ENCODE results near the gene FOXD1. TPM values are rescaled to one million over a fixed set of nuclear protein-coding genes. Genes with fewer than 3 reads are reported as not detected.

The FOXD1 gene
- total and polyA plus RNA-seq, 8 donors = 0.18 to 0.28 (median 0.19) TPM; not detected in 5

- intact Hi-C loops (cut with DNase I; ENCODE audit: low total_unique reads) = no loop called here
- no peak overlapping the region for H3K27ac ChIP-seq
Observed at GRCh38 chr5:73399775-73400174, 48.8 kb downstream of the FOXD1 start.

More at GRCh38 chr5:73399775-73400174, 48.8 kb downstream of the FOXD1 start:
- no peaks in the 10 kb centered on the region for H3K36me3 ChIP-seq
- H3K4me1 ChIP-seq = no peaks in the 10 kb centered on the region
- H3K27me3 ChIP-seq = peaks cover 0 to 22% (median 0%) of the 10 kb centered on the region in 3 donors
- no peaks in the 10 kb centered on the region for H3K9me3 ChIP-seq
- no peak overlapping the region for H3K4me3 ChIP-seq
- TF ChIP-seq POLR2A (IDR thresholded peaks at IDR 0.05) (no peak), EP300 (IDR thresholded peaks at IDR 0.05) (no peak), POLR2AphosphoS5 (IDR thresholded peaks at IDR 0.05) (no peak), CTCF (IDR thresholded peaks at IDR 0.05) (no peak)
- no peak for DNase-seq

Other genes starting within 250 kb of the FOXD1 start
- 100 to 1,000 TPM; 154 to 498 (median 339) TPM for gene BTF3, start 49.7 kb upstream of the FOXD1 start, total RNA-seq
- gene BTF3, start 49.7 kb upstream of the FOXD1 start, polyA plus RNA-seq = 1,000 to 10,000 TPM in 1 of 3 donors, 100 to 1,000 TPM in 2; 692 to 1,046 (median 765) TPM
- gene ANKRA2, start 116.9 kb upstream of the FOXD1 start, total RNA-seq = 100 to 1,000 TPM in 1 of 5 donors, 10 to 100 TPM in 2, 1 to 10 TPM in 2; 2.0 to 115 (median 36.7) TPM
- 10 to 100 TPM; 11.6 to 26.1 (median 21.8) TPM for gene ANKRA2, start 116.9 kb upstream of the FOXD1 start, polyA plus RNA-seq
- gene UTP15, start 117.0 kb upstream of the FOXD1 start, total RNA-seq = 100 to 1,000 TPM in 2 of 5 donors, 10 to 100 TPM in 2, under 1 TPM in 1; 0.87 to 168 (median 45.0) TPM
- gene UTP15, start 117.0 kb upstream of the FOXD1 start, polyA plus RNA-seq = 1 to 10 TPM; 3.2 to 4.7 (median 3.5) TPM
- 100 to 1,000 TPM in 3 of 5 donors, 10 to 100 TPM in 2; 25.8 to 156 (median 111) TPM for gene ARHGEF28, start 177.4 kb upstream of the FOXD1 start, total RNA-seq
- gene ARHGEF28, start 177.4 kb upstream of the FOXD1 start, polyA plus RNA-seq = 10 to 100 TPM; 13.9 to 16.2 (median 13.9) TPM